Fibroblast of lung (primary cell): ENCODE data around the gene PFAS. TPM values are rescaled to one million over a fixed set of nuclear protein-coding genes. Genes with fewer than 3 reads are reported as not detected.

Experiments used
- DNase-seq, 2 donors: peaks; one replicate each; pipeline versions ENCODE4 v3.0.0 to v3.0.0-alpha.2; 2010; ENCODE audit warnings: low read depth in 2 of 2
- H2AFZ ChIP-seq: 2 replicates; pipeline ENCODE4 v1.5.1; 2012; ENCODE audit warnings: low read length, control low read depth, inconsistent platforms
- H3K27ac ChIP-seq: 2 replicates; pipeline ENCODE4 v1.5.1; 2011; ENCODE audit warnings: low read length, control low read depth; ENCODE audit not compliant: insufficient read depth
- H3K27me3 ChIP-seq: 2 replicates; pipeline ENCODE4 v1.5.1; 2011; ENCODE audit warnings: mild to moderate bottlenecking, low read length; ENCODE audit not compliant: control insufficient read depth, insufficient read depth
- H3K36me3 ChIP-seq: 2 replicates; pipeline ENCODE4 v1.5.1; 2011; ENCODE audit warnings: low read length; ENCODE audit not compliant: control insufficient read depth, insufficient read depth
- H3K4me1 ChIP-seq: 2 replicates; pipeline ENCODE4 v1.5.1; 2011; ENCODE audit warnings: low read length; ENCODE audit not compliant: control insufficient read depth, insufficient read depth; ENCODE audit errors: extremely low read depth
- H3K4me2 ChIP-seq: 2 replicates; pipeline ENCODE4 v1.5.1; 2011; ENCODE audit warnings: low read length, control low read depth; ENCODE audit not compliant: insufficient read depth; ENCODE audit errors: extremely low read depth
- H3K4me3 ChIP-seq, 4 experiments: fragments of 200-600 bp in 1 of 4; sonication (generic) in 1 of 4; replicated peaks in 1 of 4; 2 replicates each; pipeline ENCODE4 v1.5.1; 2011 to 2016; ENCODE audit warnings: low read length in 4 of 4, low read depth in 3 of 4, mild to moderate bottlenecking in 3 of 4, control low read depth in 2 of 4, inconsistent platforms in 1 of 4, mixed read lengths in 1 of 4; ENCODE audit not compliant: insufficient read depth in 1 of 4; ENCODE audit errors: control extremely low read depth in 1 of 4
- H3K79me2 ChIP-seq: 2 replicates; pipeline ENCODE4 v1.5.1; 2012; ENCODE audit warnings: mild to moderate bottlenecking, low read length, inconsistent platforms; ENCODE audit not compliant: control insufficient read depth, insufficient read depth
- H3K9ac ChIP-seq: 2 replicates; pipeline ENCODE4 v1.5.1; 2011; ENCODE audit warnings: mild to moderate bottlenecking, low read length, control low read depth; ENCODE audit not compliant: insufficient read depth
- H3K9me3 ChIP-seq: 2 replicates; pipeline ENCODE4 v1.5.1; 2012; ENCODE audit warnings: low read depth, low read length; ENCODE audit not compliant: control insufficient read depth, insufficient read depth
- H4K20me1 ChIP-seq: 2 replicates; pipeline ENCODE4 v1.5.1; 2011; ENCODE audit warnings: low read length; ENCODE audit not compliant: control insufficient read depth, insufficient read depth; ENCODE audit errors: extremely low read depth
- EZH2 ChIP-seq: IDR thresholded peaks from 2 replicates; pipeline ENCODE4 v1.5.1; 2012; ENCODE audit warnings: low read length, control low read depth, mild to moderate bottlenecking; ENCODE audit errors: missing control alignments
- polyA plus RNA-seq, 2 donors: library from polyadenylated mRNA; depleted of rRNA in 1 of 2; stranded (reverse) in 1 of 2; unstranded in 1 of 2; fragments of >200 nt; gene quantifications; 2 replicates each; pipeline ENCODE4 v1.2.1, GENCODE V29; 2011 to 2012; ENCODE audit warnings: missing spikeins in 1 of 2
- total RNA-seq: library from RNA; depleted of rRNA; stranded (reverse); fragments of >200 nt; gene quantifications from 2 replicates; pipeline ENCODE4 v1.2.1, GENCODE V29; 2014
- TF ChIP-seq, protein P1 (sequence below), 2 donors: IDR thresholded peaks in 1 of 2; conservative IDR thresholded peaks in 1 of 2; 1 replicate in 1 of 2; 2 replicates in 1 of 2; pipeline ENCODE4 v1.5.1; 2011 to 2012; ENCODE audit warnings: low read length in 2 of 2, control low read depth in 1 of 2, inconsistent platforms in 1 of 2, low read depth in 1 of 2, mild to moderate bottlenecking in 1 of 2

PFAS gene
- total and polyA plus RNA-seq, 2 donors (not counting 1 experiment from before 2014, with no cell fraction given): 9.4 to 9.8 TPM

DNA sequence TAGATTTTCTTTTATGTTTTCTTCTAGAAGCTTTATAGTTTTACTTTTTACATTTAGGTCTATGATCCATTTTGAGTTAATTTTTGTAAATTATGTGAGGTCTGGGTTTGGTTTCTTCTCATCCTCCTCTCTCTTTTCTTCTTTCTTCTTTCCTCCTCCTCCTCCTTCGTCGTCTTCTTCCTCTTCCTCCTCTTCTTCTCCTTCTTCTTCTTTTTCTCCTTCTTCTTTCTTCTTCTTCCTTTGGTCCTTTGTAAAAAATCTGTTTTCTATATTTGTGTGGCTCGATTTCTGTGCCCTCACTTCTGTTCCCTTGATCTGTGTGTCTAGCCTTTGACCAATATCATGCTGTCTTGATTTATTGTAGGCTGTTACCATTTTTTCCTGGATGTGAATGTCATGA, 51.1 kb downstream of the PFAS start:
- H3K79me2 ChIP-seq: no peaks in the 10 kb centered on the region
- no peak overlapping the region for H2AFZ ChIP-seq
- no peaks in the 10 kb centered on the region for H3K27me3 ChIP-seq
- no peak overlapping the region for H3K4me2 ChIP-seq
- no peaks in the 10 kb centered on the region for H4K20me1 ChIP-seq
- H3K9me3 ChIP-seq: no peaks in the 10 kb centered on the region
- H3K4me1 ChIP-seq: no peaks in the 10 kb centered on the region
- H3K9ac ChIP-seq: no peak overlapping the region
- no peak for DNase-seq
- TF ChIP-seq EZH2: no peak
- TF ChIP-seq, protein P1, sequence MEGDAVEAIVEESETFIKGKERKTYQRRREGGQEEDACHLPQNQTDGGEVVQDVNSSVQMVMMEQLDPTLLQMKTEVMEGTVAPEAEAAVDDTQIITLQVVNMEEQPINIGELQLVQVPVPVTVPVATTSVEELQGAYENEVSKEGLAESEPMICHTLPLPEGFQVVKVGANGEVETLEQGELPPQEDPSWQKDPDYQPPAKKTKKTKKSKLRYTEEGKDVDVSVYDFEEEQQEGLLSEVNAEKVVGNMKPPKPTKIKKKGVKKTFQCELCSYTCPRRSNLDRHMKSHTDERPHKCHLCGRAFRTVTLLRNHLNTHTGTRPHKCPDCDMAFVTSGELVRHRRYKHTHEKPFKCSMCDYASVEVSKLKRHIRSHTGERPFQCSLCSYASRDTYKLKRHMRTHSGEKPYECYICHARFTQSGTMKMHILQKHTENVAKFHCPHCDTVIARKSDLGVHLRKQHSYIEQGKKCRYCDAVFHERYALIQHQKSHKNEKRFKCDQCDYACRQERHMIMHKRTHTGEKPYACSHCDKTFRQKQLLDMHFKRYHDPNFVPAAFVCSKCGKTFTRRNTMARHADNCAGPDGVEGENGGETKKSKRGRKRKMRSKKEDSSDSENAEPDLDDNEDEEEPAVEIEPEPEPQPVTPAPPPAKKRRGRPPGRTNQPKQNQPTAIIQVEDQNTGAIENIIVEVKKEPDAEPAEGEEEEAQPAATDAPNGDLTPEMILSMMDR (conservative IDR thresholded peaks at IDR 0.05 in 1 of 2, IDR thresholded peaks at IDR 0.05 in 1 of 2; ENCODE audit: low read depth in 1 of 2, low read length in 2 of 2): no peak
- no peak overlapping the region for H3K4me3 ChIP-seq
- H3K36me3 ChIP-seq: no peaks in the 10 kb centered on the region
- no peak overlapping the region for H3K27ac ChIP-seq

DNA sequence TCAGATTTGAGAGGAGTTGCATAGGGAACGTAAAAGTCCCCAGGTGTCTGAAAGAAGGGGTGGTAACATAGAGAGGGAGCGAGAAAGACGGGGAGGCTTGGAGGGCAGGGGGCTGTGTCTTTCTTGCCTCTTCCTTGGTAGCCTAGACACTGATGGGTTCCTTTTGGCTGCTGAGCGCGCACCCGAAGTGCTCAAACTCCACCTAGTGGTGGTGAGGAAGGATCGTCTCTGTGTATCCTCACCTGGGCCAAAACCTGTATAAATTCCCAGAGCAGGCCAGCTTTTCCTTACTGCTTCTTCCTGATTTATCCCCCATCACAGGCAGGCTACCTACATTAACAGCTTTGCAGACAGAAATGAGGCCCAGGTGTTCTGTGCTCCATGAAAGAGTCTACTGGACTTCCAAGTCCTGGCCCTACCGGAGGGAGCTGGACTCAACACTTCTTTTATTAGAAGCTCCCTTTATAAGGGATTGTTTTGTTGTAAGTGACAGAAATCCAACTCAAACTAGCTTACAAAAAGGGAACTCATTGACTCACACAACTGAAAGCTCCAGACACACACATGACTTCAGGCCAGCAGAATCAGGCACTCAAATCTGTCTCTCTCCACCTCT, 51.6 kb downstream of the PFAS start:
- H3K79me2 ChIP-seq: no peaks in the 10 kb centered on the region
- no peak overlapping the region for H3K4me3 ChIP-seq
- no peaks in the 10 kb centered on the region for H3K9me3 ChIP-seq
- no peaks in the 10 kb centered on the region for H3K27me3 ChIP-seq
- no peak overlapping the region for H3K27ac ChIP-seq
- H3K9ac ChIP-seq: no peak overlapping the region
- no peak overlapping the region for H3K4me2 ChIP-seq
- DNase-seq: peak; percentile 58 to 75
- TF ChIP-seq EZH2: no peak
- TF ChIP-seq, protein P1 (conservative IDR thresholded peaks at IDR 0.05 in 1 of 2, IDR thresholded peaks at IDR 0.05 in 1 of 2; ENCODE audit: low read depth in 1 of 2, low read length in 2 of 2): peak; percentile 85 to 86
- H3K36me3 ChIP-seq: no peaks in the 10 kb centered on the region
- no peaks in the 10 kb centered on the region for H4K20me1 ChIP-seq
- H3K4me1 ChIP-seq: no peaks in the 10 kb centered on the region
- H2AFZ ChIP-seq: no peak overlapping the region

DNA sequence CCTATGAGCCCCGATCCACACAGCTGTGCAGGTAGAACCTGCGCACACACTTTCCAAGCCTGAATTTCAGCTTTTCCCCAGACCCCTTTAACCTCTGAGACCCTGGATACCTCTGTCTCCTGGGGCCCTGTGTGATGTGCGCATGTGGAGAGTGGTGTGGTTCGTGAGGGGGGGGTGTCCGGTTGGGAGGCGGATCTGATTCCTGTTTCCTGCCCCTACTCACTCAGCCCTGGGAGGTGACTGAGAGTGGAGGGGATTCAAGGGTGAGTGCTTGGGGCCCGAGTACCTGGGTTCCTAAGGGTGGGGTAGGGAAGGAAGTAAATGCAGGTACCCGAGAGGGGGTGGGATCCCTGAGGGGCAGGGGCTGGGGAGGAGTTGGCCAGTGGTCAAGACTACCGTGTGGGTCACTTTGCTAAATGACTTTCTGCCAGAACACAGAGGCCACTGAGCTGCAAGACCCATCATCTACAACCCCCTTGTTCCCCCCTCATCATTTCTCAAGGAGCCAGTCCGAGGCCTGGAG, 61.6 kb downstream of the PFAS start:
- no peaks in the 10 kb centered on the region for H3K9me3 ChIP-seq
- no peaks in the 10 kb centered on the region for H4K20me1 ChIP-seq
- DNase-seq: no peak
- no peak overlapping the region for H3K27ac ChIP-seq
- H3K79me2 ChIP-seq: no peaks in the 10 kb centered on the region
- no peak overlapping the region for H3K4me3 ChIP-seq
- no peak overlapping the region for H3K4me2 ChIP-seq
- peaks cover 35% of the 10 kb centered on the region for H3K27me3 ChIP-seq
- no peaks in the 10 kb centered on the region for H3K4me1 ChIP-seq
- no peaks in the 10 kb centered on the region for H3K36me3 ChIP-seq
- no peak overlapping the region for H2AFZ ChIP-seq
- no peak overlapping the region for H3K9ac ChIP-seq
- TF ChIP-seq, protein P1 (conservative IDR thresholded peaks at IDR 0.05 in 1 of 2, IDR thresholded peaks at IDR 0.05 in 1 of 2; ENCODE audit: low read depth in 1 of 2, low read length in 2 of 2): no peak
- no peak for TF ChIP-seq EZH2
